AG04449 (cell line): ENCODE data around the gene CEP152.

Experiments
- CTCF ChIA-PET: fragments of 350-600 bp; formaldehyde crosslinking; extraction: SDS; loops from one replicate; lab custom pipeline; 2021; ENCODE audit warnings: antibody characterized with exemption; lab: Yijun Ruan, JAX
- POLR2A ChIA-PET: fragments of 400-600, 350-600 bp; formaldehyde crosslinking; extraction: SDS; loops from one replicate; lab custom pipeline; 2020; ENCODE audit warnings: antibody characterized with exemption, inconsistent platforms; lab: Yijun Ruan, JAX
- DNase-seq: peaks from one replicate; pipeline ENCODE4 v3.0.0-alpha.2; 2010; ENCODE audit warnings: low read depth, low spot score
- H3K4me3 ChIP-seq: 2 replicates; pipeline ENCODE4 v1.5.1; 2011; ENCODE audit warnings: low read depth, mild to moderate bottlenecking, control low read depth, low read length
- TF ChIP-seq, protein P1 (sequence below): IDR thresholded peaks from one replicate; pipeline ENCODE4 v1.5.1; 2011; ENCODE audit warnings: mild to moderate bottlenecking, moderate library complexity, low read length, control low read depth, inconsistent platforms; ENCODE audit not compliant: insufficient read depth; ENCODE audit errors: missing control alignments

The CEP152 gene

DNA sequence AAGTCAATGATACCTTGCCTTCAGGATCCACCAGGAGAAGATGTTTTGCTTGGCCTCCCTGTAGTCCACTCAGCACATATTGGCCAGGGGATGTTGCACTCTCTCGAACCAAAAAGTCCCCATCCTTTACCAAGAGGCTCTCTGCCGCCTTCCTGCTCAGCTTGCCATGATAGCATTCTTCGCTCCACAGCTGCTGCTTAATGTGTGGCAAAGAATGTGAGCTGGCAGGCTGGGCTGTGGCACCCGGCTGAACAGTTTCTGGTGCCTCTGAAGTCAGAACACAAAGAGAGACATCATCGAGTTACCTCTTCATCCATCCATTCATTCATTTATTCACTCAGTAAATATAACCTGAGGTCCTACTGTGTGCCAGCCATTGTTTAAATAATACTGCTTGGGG lies 23.9 kb upstream of the CEP152 start:
- POLR2A ChIA-PET, result no interaction called here
- H3K4me3 ChIP-seq, result no peak overlapping the region
- TF ChIP-seq, protein P1, sequence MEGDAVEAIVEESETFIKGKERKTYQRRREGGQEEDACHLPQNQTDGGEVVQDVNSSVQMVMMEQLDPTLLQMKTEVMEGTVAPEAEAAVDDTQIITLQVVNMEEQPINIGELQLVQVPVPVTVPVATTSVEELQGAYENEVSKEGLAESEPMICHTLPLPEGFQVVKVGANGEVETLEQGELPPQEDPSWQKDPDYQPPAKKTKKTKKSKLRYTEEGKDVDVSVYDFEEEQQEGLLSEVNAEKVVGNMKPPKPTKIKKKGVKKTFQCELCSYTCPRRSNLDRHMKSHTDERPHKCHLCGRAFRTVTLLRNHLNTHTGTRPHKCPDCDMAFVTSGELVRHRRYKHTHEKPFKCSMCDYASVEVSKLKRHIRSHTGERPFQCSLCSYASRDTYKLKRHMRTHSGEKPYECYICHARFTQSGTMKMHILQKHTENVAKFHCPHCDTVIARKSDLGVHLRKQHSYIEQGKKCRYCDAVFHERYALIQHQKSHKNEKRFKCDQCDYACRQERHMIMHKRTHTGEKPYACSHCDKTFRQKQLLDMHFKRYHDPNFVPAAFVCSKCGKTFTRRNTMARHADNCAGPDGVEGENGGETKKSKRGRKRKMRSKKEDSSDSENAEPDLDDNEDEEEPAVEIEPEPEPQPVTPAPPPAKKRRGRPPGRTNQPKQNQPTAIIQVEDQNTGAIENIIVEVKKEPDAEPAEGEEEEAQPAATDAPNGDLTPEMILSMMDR, result no peak
- DNase-seq, result no peak
- CTCF ChIA-PET, result interaction anchor here (0.8 to 1.0 kb wide), 2 partner anchors 34 to 205 kb away, joined by 3 read pairs; no protein-coding TSS in a partner anchor

DNA sequence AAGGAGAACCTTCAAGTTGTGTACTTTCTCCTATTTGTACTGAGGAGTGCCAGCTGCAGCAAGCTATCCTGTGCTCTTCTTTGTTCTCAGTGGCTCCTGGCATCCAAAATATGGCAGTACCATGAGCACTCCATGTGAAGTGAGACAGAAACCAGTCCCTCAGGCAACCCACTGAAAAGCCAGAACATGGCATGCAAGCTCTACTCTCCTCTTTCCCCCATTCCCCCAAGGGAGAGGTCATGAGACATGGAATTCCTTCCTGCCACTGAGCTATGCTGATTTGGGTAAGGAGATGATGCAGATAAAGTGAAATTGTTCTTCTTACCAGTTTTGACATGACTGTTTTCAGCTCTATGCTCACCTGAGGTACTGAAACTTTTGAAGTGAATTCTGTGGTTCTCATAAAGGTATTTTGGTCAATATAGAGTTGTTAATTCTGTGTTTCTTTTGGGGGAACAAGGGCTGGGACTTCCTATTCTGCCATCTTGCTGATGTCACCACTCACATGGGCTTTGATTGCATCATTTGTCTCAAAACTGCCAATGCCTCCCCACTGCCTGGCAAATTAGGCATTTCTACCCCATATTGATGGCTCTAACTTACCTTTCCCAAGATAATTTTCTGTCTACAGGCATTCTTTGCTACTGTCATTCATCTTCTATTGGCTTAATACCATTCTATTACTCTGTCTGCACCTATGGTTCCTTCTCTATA lies 22.8 kb upstream of the CEP152 start:
- H3K4me3 ChIP-seq, result no peak overlapping the region
- TF ChIP-seq, protein P1, result no peak
- ChIA-PET CTCF (interaction anchor here (1.0 kb wide), 1 partner anchor 11 kb away, joined by 3 read pairs; no protein-coding TSS in a partner anchor), POLR2A (no interaction called here)
- no peak for DNase-seq

DNA sequence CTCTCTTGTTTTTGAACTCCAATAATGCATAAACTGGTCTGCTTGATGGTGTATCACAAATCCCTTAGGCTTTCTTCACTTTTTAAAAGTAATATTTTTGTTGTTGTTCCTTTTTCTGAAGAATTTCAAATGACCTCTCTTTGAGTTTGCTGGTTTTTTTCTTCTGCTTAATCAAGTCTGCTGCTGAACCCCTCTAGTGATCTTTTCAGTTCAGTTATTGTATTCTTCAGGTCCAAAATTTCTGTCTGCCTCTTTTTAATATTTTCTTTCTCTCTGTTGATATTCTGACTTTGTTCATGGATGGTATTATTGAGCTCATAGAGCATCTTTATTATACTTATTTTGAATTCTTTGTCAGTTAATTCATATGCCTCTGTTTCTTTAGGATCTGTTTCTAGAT lies 21.8 kb upstream of the CEP152 start:
- TF ChIP-seq, protein P1, result no peak
- CTCF ChIA-PET, result interaction anchor here (1.0 kb wide), 1 partner anchor 10 kb away, joined by 3 read pairs; no protein-coding TSS in a partner anchor
- no peak overlapping the region for H3K4me3 ChIP-seq
- DNase-seq, result no peak
- POLR2A ChIA-PET, result no interaction called here

DNA sequence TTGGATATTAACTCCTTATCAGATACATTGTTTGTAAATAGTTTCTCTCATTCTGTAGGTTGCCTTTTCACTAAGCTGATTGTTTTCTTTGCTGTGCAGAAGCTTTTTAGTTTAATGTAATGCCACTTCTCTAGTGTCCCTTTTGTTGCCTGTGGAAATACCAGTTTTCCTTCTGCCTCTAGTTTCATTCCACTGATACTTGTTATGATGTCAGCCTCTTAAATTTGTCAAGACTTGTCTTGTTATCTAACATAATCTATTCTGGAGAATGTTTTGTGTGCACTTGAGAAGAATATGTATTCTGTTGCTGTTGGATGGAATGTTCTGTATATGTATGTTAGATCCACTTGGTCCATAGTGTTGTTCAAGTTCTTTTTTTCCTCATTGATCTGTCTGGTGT lies 18.0 kb upstream of the CEP152 start:
- TF ChIP-seq, protein P1, result no peak
- CTCF ChIA-PET, result no interaction called here
- DNase-seq, result no peak
- POLR2A ChIA-PET, result no interaction called here
- H3K4me3 ChIP-seq, result no peak overlapping the region

DNA sequence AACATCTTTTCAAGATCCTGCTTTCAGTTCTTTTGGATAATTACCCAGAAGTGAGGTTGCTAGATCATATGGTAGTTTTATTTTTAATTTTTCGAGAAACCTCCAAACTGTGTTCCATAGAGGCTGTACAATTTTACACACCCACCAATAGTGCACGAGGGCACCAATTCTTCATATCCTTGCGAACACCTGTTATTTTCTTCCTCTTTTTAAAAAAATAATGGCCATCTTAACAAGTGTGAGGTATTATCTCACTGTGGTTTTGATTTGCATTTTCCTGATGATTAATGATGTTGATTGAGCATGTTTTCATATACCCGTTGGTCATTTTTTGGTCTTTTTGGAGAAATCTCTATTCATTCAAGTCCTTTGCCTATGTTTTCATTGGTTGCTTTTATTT lies 17.6 kb upstream of the CEP152 start:
- no peak for DNase-seq
- H3K4me3 ChIP-seq, result no peak overlapping the region
- TF ChIP-seq, protein P1, result no peak
- ChIA-PET POLR2A (no interaction called here), CTCF (no interaction called here)

DNA sequence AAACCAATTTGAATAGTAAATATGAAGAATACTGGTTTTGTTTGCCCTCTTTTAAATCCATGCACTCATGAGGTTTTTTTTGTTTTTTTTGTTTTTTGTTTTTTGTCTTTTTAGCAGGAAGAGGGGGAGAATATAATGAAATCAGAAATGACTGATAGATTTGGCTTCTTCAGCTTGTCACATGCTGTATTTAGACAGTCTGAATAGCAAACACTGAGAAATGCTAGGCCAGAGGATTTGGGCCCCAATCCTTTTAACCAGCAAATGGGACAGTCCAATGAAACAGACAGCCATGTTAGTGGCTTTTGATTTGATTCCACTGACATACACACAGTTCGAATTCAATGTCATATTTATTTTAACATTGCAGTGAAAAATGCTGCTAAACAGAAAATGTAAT lies 14.2 kb upstream of the CEP152 start:
- POLR2A ChIA-PET, result no interaction called here
- TF ChIP-seq, protein P1, result no peak
- DNase-seq, result no peak
- CTCF ChIA-PET, result no interaction called here
- no peak overlapping the region for H3K4me3 ChIP-seq
